Body of pancreas (tissue), 4 donors: Measurements from ENCODE around the gene SLC40A1. TPM values are rescaled to one million over a fixed set of nuclear protein-coding genes. Genes with fewer than 3 reads are reported as not detected.

ENCODE experiments used
- ATAC-seq: fragments of 150-250 bp; one replicate; pipeline ENCODE4 v1.9.1; 2016
- DNase-seq, 4 donors: peaks; one replicate each; pipeline ENCODE4 v3.0.0-alpha.2; 2019
- H3K27ac ChIP-seq, 4 donors: fragments of 200-600 bp; sonication (generic); 1 replicate in 3 of 4; 2 replicates in 1 of 4; pipeline versions ENCODE4 v1.5.1 to v1.6.1; 2016 to 2019; ENCODE audit warnings: mild to moderate bottlenecking in 1 of 4, mixed read lengths in 1 of 4, moderate library complexity in 1 of 4
- H3K27me3 ChIP-seq, 2 donors: fragments of 200-600 bp; sonication (generic); one replicate each; pipeline ENCODE4 v1.6.0; 2016; ENCODE audit warnings: mild to moderate bottlenecking in 1 of 2
- H3K36me3 ChIP-seq, 2 donors: fragments of 200-600 bp; sonication (generic); replicated peaks in 1 of 2; 2 replicates each; pipeline ENCODE4 v1.5.1; 2016; ENCODE audit warnings: low read depth in 2 of 2; ENCODE audit not compliant: insufficient read depth in 1 of 2
- H3K4me1 ChIP-seq: fragments of 200-600 bp; sonication (generic); one replicate; pipeline ENCODE4 v1.6.0; 2016
- H3K4me3 ChIP-seq, 2 donors: fragments of 200-600 bp; sonication (generic); 1 replicate in 1 of 2; 2 replicates in 1 of 2; pipeline ENCODE4 v1.5.1; 2016 to 2019
- H3K9me3 ChIP-seq, 3 donors: fragments of 200-600 bp; sonication (generic); 1 replicate in 2 of 3; 2 replicates in 1 of 3; pipeline ENCODE4 v1.5.1; 2016
- CTCF ChIP-seq, 7 experiments: fragments of 450-650 bp in 4 of 7; fragments of 200-600 bp in 3 of 7; sonication (generic) in 3 of 7; IDR thresholded peaks; one replicate each; pipeline ENCODE4 v1.5.1; 2016 to 2019; ENCODE audit warnings: antibody characterized with exemption in 7 of 7
- POLR2A ChIP-seq, 3 donors: fragments of 450-650 bp; IDR thresholded peaks; one replicate each; pipeline ENCODE4 v1.6.1; 2016; ENCODE audit warnings: antibody characterized with exemption in 3 of 3, mild to moderate bottlenecking in 2 of 3
- WGBS, 2 donors: methylation state at CpG; one replicate each; pipeline ENCODE4 v1.1.5; 2017; 5-methylcytosine and 5-hydroxymethylcytosine counted together
- intact Hi-C: fragments of 100-400 bp; cut with DNase I; formaldehyde crosslinking; loops from one replicate; pipeline ENCODE4 v1.15.1; 2023
- total RNA-seq, 2 donors: library from RNA; depleted of rRNA; stranded (reverse); fragments of >200 nt; gene quantifications; one replicate each; pipeline ENCODE4 v1.1.0, GENCODE V29; 2016

Gene SLC40A1
- total RNA-seq, 2 donors from 2014 or later: 30.3 to 61.2 TPM

DNA sequence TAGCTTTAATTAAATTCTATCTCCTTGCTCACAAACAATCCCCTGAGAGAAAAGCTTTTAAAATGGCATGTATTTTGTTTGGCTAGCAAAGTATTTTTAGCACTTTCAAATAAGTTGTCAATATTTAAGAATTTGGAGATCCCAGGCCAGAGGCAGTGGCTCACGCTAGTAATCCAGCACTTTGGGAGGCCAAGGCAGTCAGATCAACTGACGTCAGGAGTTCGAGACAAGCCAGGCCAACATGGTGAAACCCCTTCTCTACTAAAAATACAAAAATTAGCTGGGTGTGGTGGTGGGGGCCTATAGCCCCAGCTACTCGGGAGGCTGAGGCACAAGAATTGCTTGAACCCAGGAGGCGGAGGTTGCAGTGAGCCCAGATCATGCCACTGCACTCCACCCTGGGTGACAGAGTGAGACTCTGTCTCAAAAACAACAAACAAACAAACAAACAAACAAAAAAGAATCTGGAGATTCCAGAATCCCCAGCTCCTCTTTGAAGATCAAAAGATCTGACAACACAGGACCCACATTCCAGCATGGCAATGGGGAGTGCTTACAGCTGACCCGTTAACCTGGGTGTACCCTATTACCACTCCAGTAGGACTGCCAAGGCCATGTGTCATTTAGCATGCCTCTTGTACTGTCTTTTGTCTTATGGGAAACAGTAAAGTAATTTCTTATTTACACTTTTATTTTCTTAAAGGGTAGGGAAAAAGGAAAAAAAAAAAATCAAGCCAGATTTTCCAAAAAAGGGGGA is 21.9 kb downstream of the SLC40A1 start:
- intact Hi-C loops: loop anchor here (10.0 kb wide), 1 partner anchor 114 kb away; the partner anchor contains the start of gene WDR75
- Histone ChIP-seq H3K27me3 (no peaks in the 10 kb centered on the region), H3K36me3 (peaks cover 0 to 7% of the 10 kb centered on the region in 2 donors), H3K4me1 (peaks cover 19% of the 10 kb centered on the region), H3K4me3 (no peak overlapping the region), H3K27ac (no peak overlapping the region), H3K9me3 (no peaks in the 10 kb centered on the region)
- 85 to 89% methylated on average over 6 of the region's 6 CpGs for WGBS, 2 donors
- TF ChIP-seq POLR2A (IDR thresholded peaks at IDR 0.05) (no peak), CTCF (IDR thresholded peaks at IDR 0.05) (no peak)
- ATAC-seq (no peak), DNase-seq (no peak)

DNA sequence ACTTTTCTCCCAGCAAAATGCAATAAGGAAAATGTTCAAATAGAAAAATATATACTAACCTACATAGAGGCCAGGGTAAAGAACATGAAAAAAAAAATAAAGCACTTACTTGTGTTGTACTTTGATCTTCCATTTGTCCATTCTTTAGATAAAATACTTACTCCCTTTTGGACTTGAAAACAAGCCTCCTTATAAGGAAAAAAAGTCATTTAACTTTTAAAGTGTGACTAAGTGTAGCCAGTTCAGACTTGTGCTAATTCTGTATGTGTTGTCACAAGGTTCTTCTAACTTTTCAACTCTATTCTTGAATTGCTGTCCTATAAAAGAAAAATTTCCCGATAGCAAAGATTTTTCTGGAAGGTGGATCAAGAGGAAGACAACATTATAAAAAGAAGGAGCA is 23.2 kb downstream of the SLC40A1 start:
- no peak for DNase-seq
- intact Hi-C loops: loop anchor here (10.0 kb wide), 1 partner anchor 113 kb away; the partner anchor contains the start of gene WDR75
- Histone ChIP-seq H3K27ac (no peak overlapping the region), H3K36me3 (peaks cover 0 to 2% of the 10 kb centered on the region in 2 donors), H3K4me3 (no peak overlapping the region), H3K27me3 (no peaks in the 10 kb centered on the region), H3K9me3 (no peaks in the 10 kb centered on the region), H3K4me1 (peaks cover 30% of the 10 kb centered on the region)
- TF ChIP-seq POLR2A (IDR thresholded peaks at IDR 0.05): no peak
- no peak for ATAC-seq
- 76 to 86% methylated on average over 1 of the region's 1 CpG for WGBS, 2 donors

- DNase-seq (no peak), ATAC-seq (no peak)
- Histone ChIP-seq H3K9me3 (no peaks in the 10 kb centered on the region), H3K27me3 (no peaks in the 10 kb centered on the region), H3K4me1 (peaks cover 38% of the 10 kb centered on the region), H3K36me3 (no peaks in the 10 kb centered on the region), H3K27ac (peak overlapping the region in 1 of 4 donors; percentile 31), H3K4me3 (no peak overlapping the region)
- WGBS, 2 donors: 81 to 90% methylated on average over 7 of the region's 7 CpGs
- TF ChIP-seq CTCF (IDR thresholded peaks at IDR 0.05) (no peak), POLR2A (IDR thresholded peaks at IDR 0.05) (no peak)
- intact Hi-C loops: loop anchor here (10.0 kb wide), 1 partner anchor 112 kb away; the partner anchor contains the start of gene WDR75
These were observed 24.1 kb downstream of the SLC40A1 start for GRCh38 chr2:189556526-189556925.

- no peaks in the 10 kb centered on the region for H3K27me3 ChIP-seq
- no peaks in the 10 kb centered on the region for H3K9me3 ChIP-seq
- WGBS, 2 donors: 60 to 70% methylated on average over 2 of the region's 2 CpGs
- H3K27ac ChIP-seq: peak overlapping the region in 1 of 4 donors; percentile 31
- H3K4me3 ChIP-seq: no peak overlapping the region
- H3K36me3 ChIP-seq: no peaks in the 10 kb centered on the region
- DNase-seq: no peak
- intact Hi-C loops: loop anchor here (10.0 kb wide), 1 partner anchor 110 kb away; the partner anchor contains the start of gene WDR75
- TF ChIP-seq POLR2A (IDR thresholded peaks at IDR 0.05) (no peak), CTCF (IDR thresholded peaks at IDR 0.05) (no peak)
- no peak for ATAC-seq
- H3K4me1 ChIP-seq: peaks cover 37% of the 10 kb centered on the region
These were observed 25.4 kb downstream of the SLC40A1 start for GRCh38 chr2:189555232-189555631.

- no peak for DNase-seq
- Histone ChIP-seq H3K9me3 (no peaks in the 10 kb centered on the region), H3K4me3 (no peak overlapping the region), H3K27ac (peak overlapping the region in 1 of 4 donors; percentile 71), H3K4me1 (peaks cover 41% of the 10 kb centered on the region), H3K27me3 (no peaks in the 10 kb centered on the region), H3K36me3 (no peaks in the 10 kb centered on the region)
- ATAC-seq: no peak
- no peak for TF ChIP-seq POLR2A (IDR thresholded peaks at IDR 0.05)
- TF ChIP-seq CTCF (IDR thresholded peaks at IDR 0.05): no peak
- intact Hi-C loops: loop anchor here (10.0 kb wide), 1 partner anchor 109 kb away; the partner anchor contains the start of gene WDR75
- WGBS, 2 donors: 64 to 65% methylated on average over 1 of the region's 1 CpG
These were observed 27.0 kb downstream of the SLC40A1 start for GRCh38 chr2:189553504-189554088.
